GOT3 (cell line): Measurements from ENCODE around the gene ALDH5A1.

Experiments used
- DNase-seq: peaks from one replicate; lab custom pipeline; 2025; ENCODE audit warnings: mixed read lengths; lab: John Stamatoyannopoulos, UW

ALDH5A1 gene

GRCh38 chr6:24494821-24495795, at the start of gene ALDH5A1:
Gene ALDH5A1, plus strand, starts transcription at chr6:24494969. Its CDS starts 28 bp downstream, at chr6:24494997.
- DNase-seq = peak; percentile 44

GRCh38 chr6:24445704-24446103, 49.1 kb upstream of the ALDH5A1 start:
- DNase-seq = no peak

GRCh38 chr6:24446670-24447069, 48.1 kb upstream of the ALDH5A1 start:
- no peak for DNase-seq

GRCh38 chr6:24448396-24448795, 46.4 kb upstream of the ALDH5A1 start:
- no peak for DNase-seq

GRCh38 chr6:24448828-24449525, 45.8 kb upstream of the ALDH5A1 start:
- no peak for DNase-seq

- no peak for DNase-seq
Measured at GRCh38 chr6:24451581-24452388, 43.0 kb upstream of the ALDH5A1 start.

- no peak for DNase-seq
Measured at GRCh38 chr6:24453921-24454320, 40.8 kb upstream of the ALDH5A1 start.

- no peak for DNase-seq
Measured at GRCh38 chr6:24454452-24454851, 40.3 kb upstream of the ALDH5A1 start.

GRCh38 chr6:24455061-24455460, 39.7 kb upstream of the ALDH5A1 start:
- no peak for DNase-seq

- DNase-seq = no peak
Measured at GRCh38 chr6:24458134-24458533, 36.6 kb upstream of the ALDH5A1 start.

GRCh38 chr6:24458941-24459340, 35.8 kb upstream of the ALDH5A1 start:
- DNase-seq = no peak

GRCh38 chr6:24460966-24461365, 33.8 kb upstream of the ALDH5A1 start:
- no peak for DNase-seq

GRCh38 chr6:24464253-24465038, 30.3 kb upstream of the ALDH5A1 start:
- no peak for DNase-seq

GRCh38 chr6:24469811-24470210, 25.0 kb upstream of the ALDH5A1 start:
- DNase-seq = no peak

GRCh38 chr6:24472181-24472580, 22.6 kb upstream of the ALDH5A1 start:
- no peak for DNase-seq

GRCh38 chr6:24476631-24477030, 18.1 kb upstream of the ALDH5A1 start:
- DNase-seq = no peak

- DNase-seq = no peak
Measured at GRCh38 chr6:24477070-24477469, 17.7 kb upstream of the ALDH5A1 start.

GRCh38 chr6:24478903-24479302, 15.9 kb upstream of the ALDH5A1 start:
- no peak for DNase-seq

GRCh38 chr6:24480705-24481104, 14.1 kb upstream of the ALDH5A1 start:
- no peak for DNase-seq

- no peak for DNase-seq
Measured at GRCh38 chr6:24481449-24481848, 13.3 kb upstream of the ALDH5A1 start.

GRCh38 chr6:24484657-24485323, 10.0 kb upstream of the ALDH5A1 start:
- no peak for DNase-seq
